LNCaP clone FGC (cell line): ENCODE measurements around the gene USF2.

Experiments
- DNase-seq: peaks from one replicate; pipeline ENCODE4 v3.0.0-alpha.2; 2011; ENCODE audit warnings: low read depth
- H3K4me3 ChIP-seq: 2 replicates; pipeline ENCODE4 v1.5.1; 2011; ENCODE audit warnings: mild to moderate bottlenecking, low read depth, low read length, control low read depth
- CTCF ChIP-seq: IDR thresholded peaks from 2 replicates; pipeline ENCODE4 v1.5.1; 2012; ENCODE audit warnings: mild to moderate bottlenecking; ENCODE audit not compliant: control insufficient read depth, insufficient read depth; ENCODE audit errors: extremely low read depth

The USF2 gene

GRCh38 chr19:35298561-35298972 lies 29.8 kb downstream of the USF2 start:
- no peak overlapping the region for H3K4me3 ChIP-seq
- DNase-seq: no peak
- TF ChIP-seq CTCF: no peak

GRCh38 chr19:35299523-35300338 lies 31.0 kb downstream of the USF2 start:
- no peak for TF ChIP-seq CTCF
- DNase-seq: no peak
- H3K4me3 ChIP-seq: no peak overlapping the region

- TF ChIP-seq CTCF: no peak
- DNase-seq: no peak
- H3K4me3 ChIP-seq: no peak overlapping the region
Measured at GRCh38 chr19:35300339-35300649, 31.5 kb downstream of the USF2 start.

GRCh38 chr19:35301961-35302360 lies 33.2 kb downstream of the USF2 start:
- TF ChIP-seq CTCF: no peak
- no peak for DNase-seq
- no peak overlapping the region for H3K4me3 ChIP-seq

GRCh38 chr19:35302446-35302845 lies 33.7 kb downstream of the USF2 start:
- no peak overlapping the region for H3K4me3 ChIP-seq
- DNase-seq: no peak
- TF ChIP-seq CTCF: no peak

GRCh38 chr19:35303357-35303915 lies 34.7 kb downstream of the USF2 start:
- no peak for TF ChIP-seq CTCF
- DNase-seq: no peak
- no peak overlapping the region for H3K4me3 ChIP-seq

- DNase-seq: no peak
- TF ChIP-seq CTCF: no peak
- H3K4me3 ChIP-seq: no peak overlapping the region
Measured at GRCh38 chr19:35304036-35304435, 35.3 kb downstream of the USF2 start.
